ENCODE results near the gene ZNF277. TPM values are rescaled to one million over a fixed set of nuclear protein-coding genes. Genes with fewer than 3 reads are reported as not detected.

The ZNF277 gene
- total RNA-seq, 3 donors from 2014 or later, result 16.8 to 26.9 (median 22.0) TPM

- intact Hi-C loops (cut with DNase I, micrococcal nuclease), result no loop called here
- no peaks in the 10 kb centered on the region for H3K9me3 ChIP-seq
- H3K4me1 ChIP-seq (ENCODE audit: low read depth), result no peaks in the 10 kb centered on the region
- DNase-seq (no peak), ATAC-seq (no peak)
- H3K4me3 ChIP-seq, result no peak overlapping the region
- no peaks in the 10 kb centered on the region for H3K36me3 ChIP-seq (ENCODE audit: low read depth)
- TF ChIP-seq CTCF (IDR thresholded peaks at IDR 0.05), result no peak
Measured at GRCh38 chr7:112232212-112232978, 25.9 kb downstream of the ZNF277 start.

DNA sequence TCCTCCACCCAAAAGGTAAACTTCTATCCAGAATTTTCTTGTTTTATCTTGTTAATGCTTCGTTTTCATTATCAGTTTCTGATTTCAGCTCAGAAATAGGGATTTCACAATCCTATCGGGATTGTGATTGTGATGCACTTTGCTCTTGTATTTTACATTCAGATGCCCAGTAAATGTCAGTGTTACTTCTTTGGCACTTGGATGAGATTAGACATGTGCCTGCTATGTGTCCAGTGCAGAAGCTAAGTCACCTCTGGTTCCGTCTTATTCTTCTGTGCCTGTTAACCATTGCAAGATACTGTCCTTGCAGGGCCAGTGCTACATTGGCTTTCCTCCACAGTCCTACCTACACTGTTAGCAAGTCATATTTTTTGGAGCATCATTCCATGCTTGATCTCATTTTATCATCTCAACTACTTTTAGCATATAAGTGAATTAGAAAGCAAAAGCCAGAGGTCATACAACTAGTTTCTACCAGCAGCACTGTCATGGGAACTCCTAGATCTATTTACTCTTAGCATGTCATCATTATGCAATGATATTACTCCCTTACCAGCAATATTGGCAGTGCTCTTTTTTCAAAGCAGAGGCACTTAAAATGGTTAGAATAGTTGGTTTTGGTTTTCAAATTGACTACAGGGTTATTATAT lies 26.7 kb downstream of the ZNF277 start:
- H3K9me3 ChIP-seq, result no peaks in the 10 kb centered on the region
- intact Hi-C loops (cut with DNase I, micrococcal nuclease), result no loop called here
- ATAC-seq (no peak), DNase-seq (no peak)
- H3K4me3 ChIP-seq, result no peak overlapping the region
- H3K36me3 ChIP-seq (ENCODE audit: low read depth), result no peaks in the 10 kb centered on the region
- H3K4me1 ChIP-seq (ENCODE audit: low read depth), result no peaks in the 10 kb centered on the region
- no peak for TF ChIP-seq CTCF (IDR thresholded peaks at IDR 0.05)

GRCh38 chr7:112234147-112234546 lies 27.7 kb downstream of the ZNF277 start:
- no peak for DNase-seq
- Histone ChIP-seq H3K9me3 (no peaks in the 10 kb centered on the region), H3K4me1 (ENCODE audit: low read depth) (no peaks in the 10 kb centered on the region), H3K36me3 (ENCODE audit: low read depth) (no peaks in the 10 kb centered on the region), H3K4me3 (no peak overlapping the region)
- ATAC-seq, result no peak
- TF ChIP-seq CTCF (IDR thresholded peaks at IDR 0.05), result no peak
- intact Hi-C loops (cut with DNase I, micrococcal nuclease), result no loop called here

GRCh38 chr7:112236597-112236996 lies 30.1 kb downstream of the ZNF277 start:
- DNase-seq (no peak), ATAC-seq (no peak)
- intact Hi-C loops (cut with DNase I, micrococcal nuclease), result no loop called here
- Histone ChIP-seq H3K4me3 (no peak overlapping the region), H3K4me1 (ENCODE audit: low read depth) (no peaks in the 10 kb centered on the region), H3K9me3 (no peaks in the 10 kb centered on the region), H3K36me3 (ENCODE audit: low read depth) (no peaks in the 10 kb centered on the region)
- TF ChIP-seq CTCF (IDR thresholded peaks at IDR 0.05), result no peak

DNA sequence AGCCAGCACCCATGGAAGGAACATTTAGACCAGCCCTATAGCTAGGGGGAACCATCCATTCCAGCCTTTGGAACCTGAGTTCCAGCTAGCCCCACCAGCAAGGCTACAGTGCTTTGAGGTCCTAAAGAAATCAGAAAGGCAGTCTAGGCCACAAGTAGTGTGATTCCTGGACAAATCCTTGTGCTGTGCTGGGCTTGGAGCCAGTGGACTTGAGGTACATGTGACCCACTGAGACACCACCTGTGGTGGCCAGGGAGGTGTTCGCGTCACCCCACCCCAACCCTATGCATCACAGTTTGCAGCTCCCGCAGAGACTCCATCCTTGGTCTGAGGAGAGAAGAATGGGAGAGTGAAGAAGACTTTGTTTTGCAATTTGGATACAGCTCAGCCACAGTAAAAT lies 31.8 kb downstream of the ZNF277 start:
- H3K4me1 ChIP-seq (ENCODE audit: low read depth), result no peaks in the 10 kb centered on the region
- H3K36me3 ChIP-seq (ENCODE audit: low read depth), result no peaks in the 10 kb centered on the region
- ATAC-seq, result no peak
- no peak for TF ChIP-seq CTCF (IDR thresholded peaks at IDR 0.05)
- no peak for DNase-seq
- H3K4me3 ChIP-seq, result no peak overlapping the region
- intact Hi-C loops (cut with DNase I, micrococcal nuclease), result no loop called here
- H3K9me3 ChIP-seq, result no peaks in the 10 kb centered on the region

All from mucosa of descending colon (tissue), 3 donors.